M059J (cell line): ENCODE results near the gene PKD2. TPM values are rescaled to one million over a fixed set of nuclear protein-coding genes. Genes with fewer than 3 reads are reported as not detected.
"Not testable (repeated sequence)": the region's sequence is repeated elsewhere in the genome, so short reads cannot be mapped to it uniquely, and the experiment has no call there.

ENCODE experiments used
- DNase-seq: peaks from one replicate; pipeline ENCODE4 v3.0.0-alpha.2; 2012; ENCODE audit warnings: low read depth
- total RNA-seq: library from RNA; depleted of rRNA; stranded (reverse); fragments of >200 nt; shearing (Covaris generic); gene quantifications from 2 replicates; pipeline ENCODE4 v1.2.3, GENCODE V29; 2014; rRNA removed

PKD2 gene
- total RNA-seq, 1 experiment from 2014 or later = 26.4 TPM

- no peak for DNase-seq
Observed at GRCh38 chr4:88112856-88113255, 105.4 kb downstream of the PKD2 start.

GRCh38 chr4:88115587-88115986 lies 108.2 kb downstream of the PKD2 start:
- DNase-seq = no peak

DNA sequence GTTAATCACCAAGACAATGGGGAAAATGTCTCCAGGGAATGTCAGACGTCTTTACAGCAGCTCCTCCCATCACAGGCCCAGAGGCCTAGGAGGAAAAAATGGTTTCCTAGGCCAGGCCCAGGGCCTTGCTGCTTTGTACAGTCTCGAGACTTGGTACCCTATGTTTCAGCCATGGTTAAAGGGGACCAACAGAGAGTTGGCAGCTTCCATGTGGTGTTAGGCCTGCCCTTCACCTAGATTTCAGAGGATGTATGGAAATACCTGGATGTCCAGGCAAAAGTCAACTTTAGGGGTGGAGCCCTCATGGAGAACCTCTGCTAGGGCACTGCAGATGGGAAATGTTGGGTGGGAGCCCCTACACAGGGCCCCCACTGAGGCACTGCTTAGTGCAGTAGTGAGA lies 112.5 kb downstream of the PKD2 start:
- no peak for DNase-seq

DNA sequence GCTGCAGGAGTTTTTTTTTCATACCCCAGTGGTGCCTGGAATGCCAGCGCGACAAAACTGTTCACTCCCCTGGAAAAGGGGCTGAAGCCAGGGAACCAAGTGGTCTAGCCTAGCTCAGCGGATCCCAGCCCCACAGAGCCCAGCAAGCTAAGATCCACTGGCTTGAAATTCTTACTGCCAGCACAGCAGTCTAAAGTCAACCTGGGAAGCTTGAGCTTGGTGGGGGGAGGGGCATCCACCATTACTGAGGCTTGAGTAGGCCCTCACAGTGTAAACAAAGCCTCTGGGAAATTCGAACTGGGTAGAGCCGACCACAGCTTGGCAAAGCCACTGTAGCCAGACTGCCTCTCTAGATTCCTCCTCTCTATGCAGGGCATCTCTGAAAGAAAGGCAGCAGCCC lies 114.8 kb downstream of the PKD2 start:
- not testable (repeated sequence) for DNase-seq

Other genes with a start within 250 kb of the PKD2 start
- not detected in 2 replicates for gene IBSP, start 208.1 kb upstream of the PKD2 start, total RNA-seq
- gene MEPE, start 174.7 kb upstream of the PKD2 start, total RNA-seq = 0.07 TPM in 1 of 2 replicates, not detected in the other
- gene SPP1, start 31.9 kb upstream of the PKD2 start, total RNA-seq = 6.1 and 6.4 TPM in 2 replicates
- gene ABCG2, start 151.0 kb downstream of the PKD2 start, total RNA-seq = 11.9 and 14.7 TPM in 2 replicates